HG03060 (cell line): ENCODE results near the gene ABHD16A.

ENCODE experiments used
- ATAC-seq: cut with Tn5 transposase; IDR thresholded peaks from one replicate; pipeline ENCODE4 v1.9.1; 2021; ENCODE audit warnings: low read depth, moderate number of reproducible peaks; ENCODE audit not compliant: unreplicated experiment

The ABHD16A gene

DNA sequence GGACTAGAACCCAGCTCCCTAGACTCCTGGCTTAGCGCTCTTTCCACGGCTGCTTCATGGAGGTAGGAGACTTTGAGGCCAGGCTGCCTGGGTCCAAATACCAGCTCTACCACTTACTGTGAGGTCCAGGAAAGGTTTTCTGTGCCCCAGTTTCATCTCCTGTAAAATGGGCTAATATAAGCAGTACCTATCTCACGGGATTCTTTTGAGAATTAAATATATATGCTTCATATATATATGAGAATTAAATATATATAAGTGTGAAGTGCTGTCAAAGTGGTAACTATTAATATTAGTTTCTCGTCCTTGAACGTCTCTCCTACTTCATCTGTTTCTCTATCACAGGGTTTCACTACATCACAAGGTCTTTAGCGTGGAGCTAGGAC is 12.1 kb downstream of the ABHD16A start:
- no peak for ATAC-seq

DNA sequence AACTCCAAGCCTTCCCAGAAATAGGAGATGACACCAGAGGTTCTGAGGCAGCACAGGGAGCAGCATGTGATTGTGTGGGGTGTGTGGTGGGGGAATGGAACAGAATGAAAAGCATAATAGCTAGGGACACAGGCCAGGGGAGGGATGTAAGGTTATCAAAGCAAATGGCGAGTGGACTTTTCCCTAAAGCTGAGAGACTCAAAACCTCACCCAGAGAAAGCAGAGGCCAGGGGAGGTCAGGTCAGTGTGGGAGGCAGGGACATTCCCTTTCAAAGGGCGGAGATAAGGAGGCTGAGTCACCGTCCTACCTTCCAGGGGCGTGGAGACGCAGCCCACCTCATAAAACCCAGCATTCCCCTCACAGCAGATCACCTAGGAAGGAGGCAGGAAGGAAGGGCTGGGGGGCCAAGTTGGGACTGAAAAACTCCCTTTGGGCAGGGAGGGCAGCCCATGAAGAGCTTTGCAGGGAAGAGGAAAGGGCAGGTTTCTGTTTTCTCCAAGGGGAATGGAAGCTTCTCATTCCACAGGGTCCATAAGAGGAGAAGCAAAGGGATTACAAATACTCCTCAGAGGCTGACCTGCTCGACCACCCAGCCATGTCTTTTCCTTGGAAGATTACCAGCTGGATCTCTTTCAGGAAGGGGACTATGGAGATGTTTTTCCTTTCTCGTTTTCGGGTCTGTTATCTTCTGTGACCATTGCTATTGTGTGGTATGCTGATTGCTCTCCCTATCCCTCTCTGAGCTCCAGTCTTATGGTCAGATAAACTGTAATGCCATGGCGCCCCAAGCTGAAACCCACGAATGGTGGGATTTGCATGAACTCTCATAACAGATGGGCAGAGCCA is 12.7 kb downstream of the ABHD16A start:
- ATAC-seq = no peak

DNA sequence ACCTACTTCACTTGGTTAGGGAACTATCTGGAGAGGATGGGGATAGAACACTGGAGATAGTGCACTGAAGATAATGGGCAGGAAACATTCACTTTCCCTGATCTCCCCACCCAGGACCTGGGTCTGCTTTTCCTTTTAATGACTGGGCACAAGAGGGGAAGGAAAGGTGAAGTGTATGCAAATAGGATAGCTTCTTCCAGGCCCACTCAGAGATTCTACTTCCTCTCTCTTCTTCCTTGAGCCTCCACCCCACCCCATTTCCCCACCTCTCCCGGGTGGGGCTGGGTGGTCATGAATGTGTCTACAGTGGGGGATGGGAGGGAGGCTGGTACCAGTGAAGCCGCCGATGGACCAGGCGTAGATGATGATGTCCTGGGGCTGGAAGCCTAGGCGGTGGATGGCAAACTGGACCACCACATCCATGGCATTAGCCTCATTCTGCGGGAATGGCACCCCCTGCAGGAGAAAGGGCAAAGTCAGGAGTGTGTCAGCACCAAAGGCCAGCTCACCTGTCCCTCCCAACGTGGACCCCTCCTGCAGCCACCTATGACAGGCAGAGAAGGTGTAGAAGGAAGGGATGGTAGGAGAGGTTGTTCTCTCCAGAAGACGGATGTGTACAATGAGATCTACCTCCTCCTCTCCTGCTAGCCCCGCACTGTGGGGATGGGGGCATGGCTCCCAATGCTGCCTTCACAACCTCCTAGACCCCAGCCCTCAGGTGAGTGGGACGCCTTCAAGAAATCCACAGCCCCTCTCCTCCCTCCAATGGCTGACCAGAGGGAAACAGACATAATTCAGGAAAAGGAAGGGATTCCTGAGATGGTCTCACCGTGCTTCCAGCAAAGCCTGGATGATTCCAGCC is 13.6 kb downstream of the ABHD16A start:
- ATAC-seq = no peak

DNA sequence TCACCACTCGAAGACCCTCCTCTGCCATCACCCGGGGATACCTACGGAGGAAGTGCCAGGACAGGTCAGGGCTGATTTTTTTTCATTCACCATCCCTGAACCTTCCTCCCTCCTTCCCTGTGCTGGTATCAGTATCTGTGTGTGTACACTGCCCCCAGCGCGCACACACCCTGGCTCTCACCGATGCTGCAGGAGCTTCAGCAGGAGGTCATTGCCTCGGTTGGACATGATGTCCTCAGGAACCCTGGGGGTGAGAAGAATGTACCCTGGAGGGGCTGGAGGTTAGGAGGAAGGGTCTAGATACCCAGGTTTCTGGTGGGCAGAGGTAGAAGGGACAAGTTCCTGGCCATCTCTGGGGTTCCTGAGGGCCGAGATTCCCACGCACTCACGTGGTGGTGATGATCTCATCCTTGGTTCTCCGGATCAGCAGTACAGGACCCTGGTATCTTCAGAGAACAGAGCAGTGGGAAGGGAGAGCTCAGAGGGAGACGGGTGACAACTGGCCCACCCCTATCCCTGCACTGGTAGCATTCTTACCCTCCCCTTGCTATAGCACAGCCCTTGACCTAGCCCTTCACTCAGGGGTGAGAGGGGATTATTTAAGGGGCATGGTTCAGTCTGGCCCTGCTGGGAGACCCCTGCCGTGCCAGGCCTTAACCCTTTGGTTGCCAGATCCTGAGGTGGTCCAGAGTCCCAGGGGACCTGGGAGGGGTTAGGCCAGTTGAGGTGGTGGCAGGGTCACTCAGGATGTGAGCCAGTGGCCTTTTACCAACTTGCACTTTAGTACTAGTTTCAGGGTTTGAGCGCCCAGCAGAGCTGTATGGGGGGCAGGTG is 15.0 kb downstream of the ABHD16A start:
- no peak for ATAC-seq

DNA sequence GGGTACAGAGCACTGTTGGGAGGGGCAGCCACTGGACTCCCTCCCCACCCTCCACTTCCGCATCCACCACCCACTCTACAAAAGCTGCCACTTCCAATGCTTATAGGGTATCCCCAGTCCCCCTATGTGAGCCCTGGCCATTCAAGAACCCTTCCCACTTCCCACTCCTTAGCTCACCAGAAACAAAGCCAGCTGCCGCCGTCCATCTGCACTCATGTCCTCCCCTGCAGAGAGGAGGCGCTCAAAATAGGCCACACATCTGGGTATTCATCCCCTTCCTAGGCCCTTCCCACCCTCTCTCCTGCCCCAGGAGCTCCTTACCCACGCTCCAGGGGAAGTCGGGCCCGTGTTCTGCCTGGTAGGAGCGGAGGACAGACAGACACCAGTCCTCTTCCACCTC is 15.8 kb downstream of the ABHD16A start:
- no peak for ATAC-seq

DNA sequence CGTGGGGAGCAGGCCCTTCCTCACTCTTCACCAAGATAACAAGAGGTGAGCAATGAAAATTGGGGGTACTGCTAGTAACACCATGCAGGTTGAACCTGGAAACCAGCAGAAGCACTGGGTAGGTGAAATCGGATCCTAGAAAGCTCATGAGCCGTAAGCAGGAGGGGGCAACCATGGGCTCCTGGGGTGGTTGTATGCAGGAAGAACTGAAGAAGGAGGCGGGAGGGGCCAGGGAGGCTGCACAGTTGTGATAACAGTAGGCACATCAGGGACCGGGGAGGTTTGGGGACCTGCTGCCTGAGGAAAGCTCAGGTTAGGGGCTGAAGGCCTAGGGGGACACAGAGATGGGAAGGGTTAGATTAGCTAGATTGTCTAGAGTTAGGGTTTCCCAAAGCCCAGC is 16.6 kb downstream of the ABHD16A start:
- no peak for ATAC-seq

DNA sequence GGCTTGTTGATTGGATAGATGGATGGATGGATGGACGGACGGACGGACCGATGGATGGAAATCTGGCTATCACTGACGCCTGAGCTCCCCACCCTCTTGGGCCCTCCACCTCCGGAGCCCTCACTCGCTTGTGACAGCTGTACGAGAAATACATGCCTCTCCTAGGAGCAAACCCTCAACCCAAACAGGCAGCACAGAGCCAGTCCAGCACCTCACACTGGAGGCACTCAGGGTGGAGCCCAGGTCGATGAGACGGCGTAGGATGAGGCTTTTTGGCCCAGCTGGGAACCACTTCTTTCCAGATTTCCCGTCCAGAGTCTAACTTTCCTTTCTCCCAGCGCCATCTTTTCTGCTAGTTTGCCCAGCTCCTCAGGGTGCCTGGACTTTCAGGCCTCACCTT is 19.5 kb downstream of the ABHD16A start:
- no peak for ATAC-seq

DNA sequence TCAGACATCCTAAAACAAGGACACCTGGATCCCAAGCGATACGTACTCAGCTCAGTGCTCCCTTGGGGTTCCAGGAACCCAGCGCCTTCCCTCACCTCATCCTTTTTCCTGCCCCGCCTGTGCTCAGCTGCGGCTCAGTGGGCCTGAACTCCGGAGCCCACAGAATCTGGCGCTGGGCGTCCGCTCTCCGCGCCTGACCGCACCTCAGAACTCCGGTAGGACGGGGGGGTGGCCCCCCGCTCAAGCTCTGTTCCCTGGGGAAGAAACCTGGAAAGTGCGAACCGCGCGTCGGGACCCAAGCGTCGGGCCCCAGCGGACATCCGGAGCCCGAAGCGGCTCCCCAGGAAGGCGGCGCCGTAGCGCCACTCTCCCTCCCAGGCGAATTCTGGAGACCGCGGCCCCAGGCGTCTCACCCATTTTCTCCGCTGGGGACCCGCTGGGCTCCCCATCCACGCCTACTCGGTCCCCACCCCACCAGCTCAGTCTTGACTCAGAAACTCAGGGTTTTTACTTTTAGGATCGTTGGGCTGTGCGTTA is 21.9 kb downstream of the ABHD16A start:
- ATAC-seq = no peak

DNA sequence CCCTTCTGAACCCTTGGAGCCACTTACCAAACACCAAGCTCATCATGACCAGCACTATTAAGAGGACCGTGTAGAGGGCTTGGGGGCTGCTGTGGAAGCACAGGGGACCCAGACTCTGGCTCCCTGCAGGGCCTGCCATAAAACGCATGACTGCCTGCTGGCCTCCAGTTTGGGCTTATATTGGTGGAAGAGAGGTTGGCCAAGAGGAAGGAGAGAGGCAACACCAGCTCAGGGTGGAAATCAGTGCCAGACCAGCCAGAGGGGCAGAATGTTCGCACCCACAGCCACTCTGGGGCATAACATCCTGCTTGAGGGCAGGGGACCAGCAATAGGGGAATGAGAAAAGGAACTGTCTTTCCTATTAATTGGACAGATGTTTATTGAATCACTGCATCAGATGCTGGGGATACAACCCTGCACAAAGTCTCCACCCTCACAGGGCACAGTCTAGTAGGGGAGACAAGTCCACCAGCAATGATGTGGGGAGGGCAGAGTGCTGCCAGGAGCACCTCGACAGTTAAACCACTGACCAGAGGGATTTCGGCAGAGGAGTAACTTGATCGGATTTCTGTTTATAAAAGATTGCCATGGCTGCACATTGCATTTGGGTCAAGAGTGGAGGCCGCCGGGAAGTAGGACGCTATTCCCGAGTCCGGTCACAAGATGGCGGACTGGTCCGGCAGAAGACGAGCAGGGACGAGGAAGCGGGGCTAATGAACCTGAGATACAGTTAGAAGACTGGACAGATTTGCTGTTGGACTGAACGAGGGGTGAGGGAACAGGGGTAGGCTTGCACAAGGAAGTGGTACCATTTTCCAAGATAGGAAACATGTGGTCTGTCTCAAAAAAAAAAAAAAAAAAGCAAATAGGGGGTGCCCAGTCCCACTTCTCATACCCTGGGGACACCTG is 22.6 kb downstream of the ABHD16A start, which contains the start of gene LY6G5C:
TSS of gene LY6G5C (minus strand) at position 842 of the 909 bp plus-strand sequence. CDS start at position 148, 694 bp downstream.
- ATAC-seq = no peak

DNA sequence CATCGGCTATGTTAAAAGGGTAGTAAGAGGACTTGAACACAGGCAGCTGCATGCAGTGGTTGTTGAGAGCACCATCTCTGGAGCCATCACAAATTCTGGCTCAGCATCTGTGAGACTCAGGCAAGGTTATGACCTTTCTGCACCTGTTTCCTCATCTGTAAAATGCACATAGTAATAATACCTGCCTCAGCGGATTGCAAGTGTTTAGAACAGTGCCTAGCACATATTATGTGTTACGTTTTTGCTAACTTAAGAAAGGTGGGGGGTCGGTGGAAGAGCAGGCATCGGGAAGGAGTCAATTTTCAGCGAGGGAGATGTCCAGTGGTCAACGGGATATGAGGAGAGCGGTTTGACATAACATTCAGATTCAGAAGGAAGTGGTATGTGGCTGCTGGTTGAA is 25.2 kb downstream of the ABHD16A start:
- ATAC-seq = no peak

DNA sequence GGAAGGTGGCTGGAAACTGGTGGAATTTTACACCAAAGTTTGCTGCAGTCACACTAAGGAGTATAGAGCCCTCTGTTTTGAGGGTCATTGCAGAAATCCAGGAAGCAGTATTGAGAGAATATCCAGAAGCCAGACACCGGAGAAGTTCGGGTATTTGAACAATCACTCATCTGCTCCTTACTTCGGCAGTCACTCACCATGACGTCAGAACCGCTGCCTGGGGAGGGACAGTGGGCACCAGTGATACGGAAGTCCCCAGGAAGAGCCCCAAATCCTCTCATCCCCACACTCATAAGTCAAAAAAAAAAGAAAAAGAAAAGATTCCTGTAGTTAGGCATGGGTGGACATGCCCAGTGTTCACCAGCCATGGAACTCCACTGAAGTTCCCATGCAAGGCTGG is 26.2 kb downstream of the ABHD16A start:
- ATAC-seq = no peak

DNA sequence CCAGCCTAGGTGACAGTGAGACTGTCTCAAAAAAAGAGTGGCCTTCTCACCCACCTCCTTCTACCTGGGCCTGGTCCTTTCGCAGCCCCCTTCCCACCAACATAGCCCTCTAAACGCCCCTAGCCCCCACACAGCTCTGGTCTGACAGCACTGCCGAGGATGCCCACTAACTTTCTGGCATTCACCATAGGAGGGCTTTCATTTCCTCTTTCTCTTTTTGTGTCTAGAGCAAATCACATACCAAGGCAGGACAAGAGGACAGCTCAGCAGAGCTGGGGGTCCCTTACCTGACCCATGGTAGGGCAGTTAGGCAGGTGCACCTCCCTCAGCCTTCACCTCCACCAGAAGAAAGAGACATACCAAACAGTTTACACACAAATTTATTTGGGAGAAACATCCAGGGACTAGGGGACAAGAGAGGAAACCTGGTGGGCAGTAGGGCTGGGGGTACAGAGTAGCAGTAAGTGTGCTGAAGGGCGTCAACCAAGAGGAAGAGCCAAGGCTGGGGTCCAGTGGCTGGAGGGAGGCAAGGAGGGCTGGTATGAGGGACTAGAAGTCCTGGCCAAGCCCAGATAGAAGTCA is 26.7 kb downstream of the ABHD16A start:
- no peak for ATAC-seq

DNA sequence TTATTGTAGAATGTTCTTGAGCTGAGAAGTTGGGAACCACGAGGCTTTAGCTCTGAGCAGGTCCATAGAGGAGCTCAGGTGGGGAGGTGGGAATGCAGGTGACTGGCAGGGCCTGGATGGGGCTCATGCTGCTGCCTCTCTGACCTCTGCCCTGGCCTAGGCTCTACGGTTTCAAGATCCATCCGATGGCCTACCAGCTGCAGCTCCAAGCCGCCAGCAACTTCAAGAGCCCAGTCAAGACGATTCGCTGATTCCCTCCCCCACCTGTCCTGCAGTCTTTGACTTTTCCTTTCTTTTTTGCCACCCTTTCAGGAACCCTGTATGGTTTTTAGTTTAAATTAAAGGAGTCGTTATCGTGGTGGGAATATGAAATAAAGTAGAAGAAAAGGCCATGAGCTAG is 33.4 kb downstream of the ABHD16A start, which contains the start of gene LY6G5B:
TSS of gene LY6G5B (plus strand) at position 301 of the 400 bp plus-strand sequence. CDS start 975 bp downstream, outside the sequence.
- no peak for ATAC-seq

DNA sequence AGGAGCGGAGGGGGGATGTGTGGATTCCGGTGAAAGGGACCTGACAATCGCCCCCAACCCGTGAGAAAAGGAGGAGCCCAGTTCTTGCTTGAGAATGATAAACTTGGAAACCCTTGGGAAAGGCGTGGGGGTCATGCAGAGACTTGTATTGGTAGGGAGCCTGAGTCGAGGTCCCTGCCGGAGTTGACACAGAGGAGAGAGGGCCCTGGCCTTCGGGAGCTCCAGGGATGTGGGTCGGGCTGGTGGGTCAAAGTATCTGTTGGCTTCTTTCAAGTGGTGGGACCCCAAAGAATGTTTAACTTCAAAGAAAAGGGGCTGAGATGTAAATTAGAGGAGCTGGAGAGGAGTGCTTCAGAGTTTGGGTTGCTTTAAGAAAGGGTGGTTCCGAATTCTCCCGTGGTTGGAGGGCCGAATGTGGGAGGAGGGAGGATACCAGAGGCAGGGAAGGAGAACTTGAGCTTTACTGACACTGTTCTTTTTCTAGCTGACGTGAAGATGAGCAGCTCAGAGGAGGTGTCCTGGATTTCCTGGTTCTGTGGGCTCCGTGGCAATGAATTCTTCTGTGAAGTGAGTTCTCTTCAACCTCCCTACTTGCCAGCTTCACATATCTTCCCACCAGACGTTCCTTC is 36.7 kb downstream of the ABHD16A start:
- no peak for ATAC-seq

DNA sequence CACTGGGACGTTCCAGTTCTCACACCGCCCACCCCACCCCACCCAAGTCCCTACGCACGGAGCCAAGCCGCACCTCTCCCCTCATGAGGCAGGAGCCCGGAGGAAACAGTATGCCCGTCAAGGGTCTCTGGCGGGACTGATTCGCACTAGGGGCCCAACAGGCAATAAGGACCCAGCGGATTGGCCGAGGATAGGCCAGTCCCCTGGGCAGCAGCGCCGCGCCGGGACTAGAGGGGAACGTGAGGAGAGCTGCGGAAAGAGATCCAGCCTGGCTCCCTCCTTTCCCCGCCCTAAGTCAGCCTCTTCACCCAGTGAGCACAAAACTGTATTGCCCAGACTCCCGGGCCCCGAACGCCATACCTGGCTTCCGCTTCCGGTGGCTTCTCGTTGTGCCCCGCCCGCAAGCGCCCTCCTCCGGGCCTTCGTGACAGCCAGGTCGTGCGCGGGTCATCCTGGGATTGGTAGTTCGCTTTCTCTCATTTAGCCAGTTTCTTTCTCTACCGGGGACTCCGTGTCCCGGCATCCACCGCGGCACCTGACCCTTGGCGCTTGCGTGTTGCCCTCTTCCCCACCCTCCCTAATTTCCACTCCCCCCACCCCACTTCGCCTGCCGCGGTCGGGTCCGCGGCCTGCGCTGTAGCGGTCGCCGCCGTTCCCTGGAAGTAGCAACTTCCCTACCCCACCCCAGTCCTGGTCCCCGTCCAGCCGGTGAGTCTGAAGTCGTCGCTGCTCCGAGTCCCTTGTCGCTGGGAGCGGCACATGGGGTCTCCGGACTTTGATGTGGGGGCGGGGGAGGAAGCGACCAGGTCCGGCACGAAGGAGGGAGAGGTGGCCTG is 37.4 kb downstream of the ABHD16A start, which contains the start of gene CSNK2B:
TSS of gene CSNK2B (plus strand) at position 580 of the 836 bp plus-strand sequence. CDS start 752 bp downstream, outside the sequence.
- ATAC-seq = peak; percentile 72

DNA sequence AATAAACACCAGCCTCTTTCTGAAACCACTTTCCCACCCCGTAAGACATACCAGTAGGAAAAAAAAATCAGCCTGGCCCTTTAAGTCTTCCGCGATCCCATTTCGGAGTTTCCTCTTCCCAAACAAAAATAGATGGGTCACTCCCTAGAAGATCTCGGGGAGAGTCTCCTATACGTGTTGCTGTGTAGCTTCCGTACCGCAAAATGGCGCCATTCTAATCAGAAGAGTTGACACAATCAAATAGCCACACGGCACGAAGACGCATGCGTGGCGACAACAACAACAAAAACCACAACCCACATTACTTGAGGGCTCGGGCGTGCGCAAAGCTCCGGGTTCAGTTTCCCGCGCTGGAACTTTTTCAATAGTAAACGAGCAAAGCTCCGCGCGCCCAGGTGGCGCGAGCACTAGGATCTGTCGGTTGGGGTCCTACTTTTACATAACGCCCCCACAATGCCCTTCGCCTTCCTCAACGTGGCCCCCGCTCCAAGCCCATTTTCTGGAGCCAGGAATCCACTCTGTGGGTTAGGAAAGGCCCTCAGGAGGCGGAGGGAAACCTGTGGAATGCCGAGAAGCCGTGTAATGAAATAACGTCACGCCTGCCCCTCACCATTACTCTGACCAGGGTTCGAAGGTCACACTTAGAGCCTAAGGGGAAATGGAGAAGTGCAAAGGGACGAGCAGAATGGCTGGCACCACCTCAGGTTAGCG is 38.2 kb downstream of the ABHD16A start, which contains the start of gene GPANK1:
TSS of gene GPANK1 (minus strand) at position 208 of the 711 bp plus-strand sequence. CDS start 519 bp downstream, outside the sequence.
- peak; percentile 38 for ATAC-seq
